HG02885 (cell line): ENCODE data around the gene TDRD7.
A peak's percentile ranks its signal among the peaks of the same experiment; 100 is the strongest.
"Not testable (repeated sequence)": the region's sequence is repeated elsewhere in the genome, so short reads cannot be mapped to it uniquely, and the experiment has no call there.

Experiments
- ATAC-seq: cut with Tn5 transposase; IDR thresholded peaks from one replicate; pipeline ENCODE4 v1.9.1; 2021; ENCODE audit warnings: mild to moderate bottlenecking; ENCODE audit not compliant: unreplicated experiment, poor library complexity

Gene TDRD7

GRCh38 chr9:97468658-97469448, 57.0 kb downstream of the TDRD7 start:
- ATAC-seq = peak; percentile 77

DNA sequence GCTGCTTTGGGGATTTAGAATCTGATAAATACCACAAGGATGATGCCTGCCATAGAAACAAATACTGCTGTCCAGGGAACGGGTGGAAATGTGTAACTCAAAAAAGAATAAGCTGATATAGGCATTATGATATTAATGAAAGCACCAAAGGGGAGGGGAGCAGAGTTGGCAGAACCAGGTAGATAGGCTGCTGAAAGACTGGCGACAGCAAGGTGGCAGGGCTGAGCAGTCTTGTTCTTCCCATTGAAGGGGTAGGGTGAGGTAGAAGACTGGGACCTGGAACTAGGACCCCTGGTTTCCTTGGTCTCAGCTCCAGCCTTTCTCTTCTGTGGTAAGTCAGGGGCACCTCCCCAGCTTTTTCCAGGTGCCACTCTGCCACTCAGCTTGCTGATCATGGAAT, 58.2 kb downstream of the TDRD7 start:
- no peak for ATAC-seq

GRCh38 chr9:97473717-97474116, 61.8 kb downstream of the TDRD7 start:
- ATAC-seq = no peak

DNA sequence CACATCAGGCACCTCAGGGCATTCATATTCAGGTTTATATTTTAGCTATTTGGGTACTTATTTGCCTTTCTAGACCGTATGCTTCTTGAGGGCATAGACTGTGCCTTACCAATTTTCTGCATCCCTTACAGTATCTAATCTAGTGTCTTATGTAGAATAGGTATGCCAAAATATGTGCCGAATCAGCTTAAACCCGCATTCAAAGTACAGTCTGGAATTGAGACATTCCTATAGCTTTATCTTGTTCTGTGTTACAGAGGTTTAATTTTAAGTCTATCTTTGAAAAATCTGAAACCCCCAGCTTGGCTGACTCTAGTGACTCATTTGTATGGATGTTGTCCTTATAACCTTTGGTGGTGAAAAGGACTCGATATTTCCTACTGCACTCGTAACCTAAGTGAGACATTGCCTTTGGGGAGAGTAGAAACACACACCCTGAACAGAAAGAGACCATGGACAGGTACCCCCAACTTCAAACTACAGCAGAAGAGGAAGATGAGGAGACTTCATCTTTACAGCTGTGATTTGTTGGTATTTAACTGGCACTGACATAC, 62.6 kb downstream of the TDRD7 start:
- no peak for ATAC-seq

DNA sequence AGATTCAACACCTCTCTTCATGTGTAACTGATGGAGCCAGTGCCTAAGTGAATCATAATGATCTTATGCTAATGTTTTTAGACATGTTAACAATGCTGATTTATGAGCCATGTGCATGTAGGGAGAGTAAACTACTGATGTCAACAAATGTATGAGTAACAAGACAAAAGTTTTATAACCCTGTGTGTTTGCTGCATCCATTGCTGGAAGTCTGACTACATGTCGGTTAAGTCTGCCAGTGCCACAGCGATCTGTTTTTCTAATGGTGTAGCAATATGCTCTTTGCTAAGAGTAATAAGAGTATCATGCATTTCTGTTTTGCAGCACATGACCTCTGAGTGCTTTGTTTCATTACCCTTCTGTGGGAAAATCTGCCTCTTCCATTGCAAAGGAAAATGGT, 63.2 kb downstream of the TDRD7 start:
- no peak for ATAC-seq

- ATAC-seq = no peak
Observed at GRCh38 chr9:97478301-97478981, 66.5 kb downstream of the TDRD7 start.

DNA sequence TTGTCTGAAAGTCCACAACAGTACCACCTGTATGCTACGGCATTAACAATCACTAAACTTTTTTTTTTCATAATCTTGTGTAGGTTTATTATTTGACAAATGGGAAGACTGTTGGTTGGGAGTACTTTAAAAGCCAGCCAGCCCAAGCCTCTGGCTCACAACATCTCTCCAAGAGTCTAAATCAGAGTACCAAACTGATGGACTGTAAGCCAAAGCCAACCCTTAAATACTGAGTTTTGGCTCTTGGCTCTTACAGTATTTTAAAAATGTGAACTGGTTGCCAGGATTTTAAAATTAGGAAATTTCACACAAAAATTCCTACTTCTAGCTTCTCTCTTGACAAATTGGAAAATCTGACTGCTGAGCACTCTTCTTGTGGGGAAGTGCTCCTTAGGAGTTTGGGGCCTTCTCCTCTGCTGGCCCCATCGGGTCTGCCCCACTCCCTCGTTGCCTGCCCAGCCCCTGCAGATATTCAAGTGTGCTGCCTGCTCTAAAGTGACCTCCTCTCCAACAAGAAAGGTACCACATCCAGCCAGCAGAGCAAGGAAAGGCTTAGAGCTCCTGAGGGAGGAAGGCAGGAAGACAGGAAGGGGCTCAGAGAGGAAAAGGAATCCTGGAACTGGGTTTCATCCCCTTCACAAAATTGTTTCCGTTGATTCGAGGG, 67.7 kb downstream of the TDRD7 start:
- no peak for ATAC-seq

- ATAC-seq = no peak
Observed at GRCh38 chr9:97480174-97480573, 68.3 kb downstream of the TDRD7 start.

- no peak for ATAC-seq
Observed at GRCh38 chr9:97480749-97481148, 68.9 kb downstream of the TDRD7 start.

DNA sequence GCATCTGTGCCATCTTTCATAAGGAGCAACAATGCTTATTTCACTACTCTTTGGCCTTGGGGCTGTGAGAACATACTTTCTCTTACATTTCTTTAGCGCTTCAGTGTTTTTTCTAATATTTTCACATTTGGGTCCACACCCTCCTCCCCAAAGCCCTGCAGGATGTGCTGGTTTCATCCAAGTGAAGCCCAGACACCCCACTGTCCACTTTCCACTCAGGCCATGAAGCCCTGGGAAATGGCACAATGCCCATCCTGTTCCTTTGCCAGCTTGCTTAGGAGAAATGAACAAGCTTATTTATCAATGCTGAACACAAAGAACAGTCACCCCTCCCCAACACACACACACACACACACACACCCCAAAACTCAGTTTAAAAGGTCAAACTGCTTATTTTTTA, 72.2 kb downstream of the TDRD7 start:
- no peak for ATAC-seq

DNA sequence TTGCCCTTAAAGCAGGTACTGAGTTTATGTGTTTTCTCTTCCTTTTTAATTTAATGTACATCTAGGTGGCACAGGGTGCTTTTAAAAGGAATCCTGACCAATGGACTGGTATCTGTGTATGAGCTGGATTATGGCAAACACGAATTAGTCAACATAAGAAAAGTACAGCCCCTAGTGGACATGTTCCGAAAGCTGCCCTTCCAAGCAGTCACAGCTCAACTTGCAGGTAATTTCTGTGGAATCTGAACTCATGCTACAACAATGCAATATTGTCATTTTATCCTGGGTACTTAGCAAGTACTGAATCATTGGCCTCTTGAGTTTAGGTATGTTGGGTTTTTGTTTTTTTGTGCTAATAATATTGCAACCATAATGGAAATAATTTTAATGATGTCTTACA, 75.2 kb downstream of the TDRD7 start:
- ATAC-seq = no peak

DNA sequence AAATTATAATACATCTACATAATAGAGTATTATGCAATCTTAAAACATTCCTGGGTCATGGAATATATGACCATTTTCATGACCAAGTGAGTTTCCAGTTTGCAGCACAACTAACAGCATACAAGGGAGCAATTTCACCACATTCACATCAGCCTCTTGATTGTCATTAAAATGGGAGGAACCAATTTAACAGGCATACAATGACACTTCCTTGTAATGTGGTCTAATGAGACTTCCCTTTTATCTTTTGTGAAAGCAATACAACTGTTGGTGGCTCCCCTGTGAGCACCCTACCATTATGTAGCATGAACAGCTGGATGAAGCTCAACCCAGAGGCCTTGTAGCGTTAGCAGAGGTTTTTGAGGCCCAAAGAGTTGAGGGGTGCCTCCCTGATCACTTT, 76.0 kb downstream of the TDRD7 start:
- ATAC-seq = no peak

GRCh38 chr9:97491216-97491999, 79.5 kb downstream of the TDRD7 start:
- no peak for ATAC-seq

- not testable (repeated sequence) for ATAC-seq
Observed at GRCh38 chr9:97497558-97498375, 85.9 kb downstream of the TDRD7 start.

GRCh38 chr9:97498846-97499245, 87.0 kb downstream of the TDRD7 start:
- ATAC-seq = not testable (repeated sequence)

DNA sequence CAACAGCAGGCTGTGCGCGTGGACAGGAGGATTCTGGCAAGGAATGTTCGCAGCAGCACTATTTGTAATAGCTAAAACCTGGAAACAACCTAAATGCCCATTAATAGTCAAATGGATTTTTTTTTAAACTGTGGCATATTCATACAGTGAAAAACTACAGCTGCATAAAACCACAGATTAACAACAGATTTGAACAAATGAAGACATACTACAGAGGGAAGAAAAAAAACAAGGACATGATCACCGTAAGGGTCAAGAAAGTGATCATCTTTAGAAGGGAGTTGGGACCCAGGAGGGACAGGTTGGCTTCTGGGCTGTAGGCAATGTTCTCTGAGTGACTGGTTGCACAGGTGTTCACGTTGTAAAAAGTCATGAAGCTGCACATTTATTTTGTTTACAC, 88.4 kb downstream of the TDRD7 start:
- ATAC-seq = no peak

DNA sequence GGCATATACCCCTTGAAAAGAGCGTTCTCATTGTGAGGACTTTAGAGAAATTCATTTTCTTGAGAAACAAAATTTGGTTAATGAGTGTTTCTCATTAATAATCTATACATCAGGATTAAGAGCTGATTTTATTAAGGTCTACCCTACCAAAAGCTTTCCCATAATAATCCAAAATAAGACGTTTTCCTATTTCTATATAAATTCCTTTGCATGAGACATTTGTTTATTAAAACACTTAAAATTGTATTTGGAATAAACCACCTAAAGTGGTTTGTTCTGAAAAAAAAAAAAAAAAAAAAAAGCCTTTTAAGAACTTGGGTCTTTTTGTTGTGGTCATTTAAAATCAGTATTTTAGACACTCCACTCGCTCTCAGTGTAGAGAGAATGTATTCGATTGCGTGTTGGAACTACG, 88.9 kb downstream of the TDRD7 start:
- no peak for ATAC-seq

- peak; percentile 66 for ATAC-seq
Observed at GRCh38 chr9:97501177-97501971, 89.5 kb downstream of the TDRD7 start, which contains the start of gene TMOD1. Gene TMOD1 (plus strand): TSS chr9:97501666. CDS start chr9:97524189, 22,523 bp downstream.

DNA sequence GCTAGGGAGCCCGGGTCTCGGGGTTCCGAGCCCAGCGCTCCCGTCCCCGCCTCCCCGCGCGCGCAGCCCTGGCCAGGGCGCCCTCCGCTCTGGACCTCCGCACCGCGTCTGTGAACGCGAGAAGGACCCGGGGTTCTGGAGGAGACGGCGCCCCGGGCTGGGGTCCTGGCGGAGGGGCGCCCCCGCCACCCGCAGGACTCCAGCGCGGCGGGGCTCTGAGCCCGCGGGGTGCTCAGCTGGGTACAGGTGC, 90.0 kb downstream of the TDRD7 start:
- ATAC-seq = peak; percentile 40
